ENCODE measurements around the gene SMPD4.
"Not testable (repeated sequence)": the region's sequence is repeated elsewhere in the genome, so short reads cannot be mapped to it uniquely, and the experiment has no call there.

DNA sequence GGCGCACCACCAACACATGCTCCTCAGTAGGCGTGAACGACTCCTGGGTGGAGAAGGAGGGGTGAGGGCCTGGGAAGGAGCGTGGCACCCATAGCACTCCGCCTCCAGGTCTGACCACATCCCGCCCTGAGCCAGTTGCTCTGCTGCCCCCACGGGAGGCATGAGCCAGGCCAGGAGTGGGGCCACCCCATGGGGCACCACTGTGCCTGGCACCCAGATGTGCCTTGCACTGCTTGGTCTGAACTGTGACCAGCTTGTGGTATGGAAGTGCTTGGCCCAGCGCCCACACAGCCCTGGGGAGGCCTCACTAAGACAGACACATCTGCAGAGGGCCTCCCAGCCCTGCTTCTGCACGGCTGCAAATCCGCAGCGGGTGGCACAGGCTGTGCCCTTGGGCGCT lies 24.0 kb downstream of the SMPD4 start:
- TF ChIP-seq, protein P1, sequence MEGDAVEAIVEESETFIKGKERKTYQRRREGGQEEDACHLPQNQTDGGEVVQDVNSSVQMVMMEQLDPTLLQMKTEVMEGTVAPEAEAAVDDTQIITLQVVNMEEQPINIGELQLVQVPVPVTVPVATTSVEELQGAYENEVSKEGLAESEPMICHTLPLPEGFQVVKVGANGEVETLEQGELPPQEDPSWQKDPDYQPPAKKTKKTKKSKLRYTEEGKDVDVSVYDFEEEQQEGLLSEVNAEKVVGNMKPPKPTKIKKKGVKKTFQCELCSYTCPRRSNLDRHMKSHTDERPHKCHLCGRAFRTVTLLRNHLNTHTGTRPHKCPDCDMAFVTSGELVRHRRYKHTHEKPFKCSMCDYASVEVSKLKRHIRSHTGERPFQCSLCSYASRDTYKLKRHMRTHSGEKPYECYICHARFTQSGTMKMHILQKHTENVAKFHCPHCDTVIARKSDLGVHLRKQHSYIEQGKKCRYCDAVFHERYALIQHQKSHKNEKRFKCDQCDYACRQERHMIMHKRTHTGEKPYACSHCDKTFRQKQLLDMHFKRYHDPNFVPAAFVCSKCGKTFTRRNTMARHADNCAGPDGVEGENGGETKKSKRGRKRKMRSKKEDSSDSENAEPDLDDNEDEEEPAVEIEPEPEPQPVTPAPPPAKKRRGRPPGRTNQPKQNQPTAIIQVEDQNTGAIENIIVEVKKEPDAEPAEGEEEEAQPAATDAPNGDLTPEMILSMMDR (IDR thresholded peaks at IDR 0.05) = not testable (repeated sequence)
- not testable (repeated sequence) for TF ChIP-seq POLR2A (IDR thresholded peaks at IDR 0.05)

All from upper lobe of left lung (tissue), 4 donors.